ENCODE measurements around the gene AHSP.
"Not testable (repeated sequence)": the region's sequence is repeated elsewhere in the genome, so short reads cannot be mapped to it uniquely, and the experiment has no call there.

Gene AHSP

GRCh38 chr16:31508706-31509195 lies 18.9 kb upstream of the AHSP start:
- Mint-ChIP-seq H3K27ac (peak overlapping the region; percentile 97), H3K36me3 (no peaks in the 10 kb centered on the region), H3K9me3 (ENCODE audit: low read depth) (no peaks in the 10 kb centered on the region), H3K27me3 (no peaks in the 10 kb centered on the region), H3K4me1 (ENCODE audit: low read depth) (peaks cover 43% of the 10 kb centered on the region), H3K4me3 (peak overlapping the region; percentile 95)

GRCh38 chr16:31513126-31513525 lies 14.6 kb upstream of the AHSP start:
- Mint-ChIP-seq H3K4me3 (no peak overlapping the region), H3K27me3 (no peaks in the 10 kb centered on the region), H3K4me1 (ENCODE audit: low read depth) (peaks cover 17% of the 10 kb centered on the region), H3K27ac (no peak overlapping the region), H3K9me3 (ENCODE audit: low read depth) (no peaks in the 10 kb centered on the region), H3K36me3 (no peaks in the 10 kb centered on the region)

GRCh38 chr16:31513884-31514283 lies 13.8 kb upstream of the AHSP start:
- Mint-ChIP-seq H3K27ac (no peak overlapping the region), H3K36me3 (no peaks in the 10 kb centered on the region), H3K9me3 (ENCODE audit: low read depth) (no peaks in the 10 kb centered on the region), H3K27me3 (no peaks in the 10 kb centered on the region), H3K4me1 (ENCODE audit: low read depth) (peaks cover 12% of the 10 kb centered on the region), H3K4me3 (no peak overlapping the region)

GRCh38 chr16:31517800-31518402 lies 9.8 kb upstream of the AHSP start:
- Mint-ChIP-seq H3K27ac (no peak overlapping the region), H3K27me3 (no peaks in the 10 kb centered on the region), H3K4me1 (ENCODE audit: low read depth) (no peaks in the 10 kb centered on the region), H3K9me3 (ENCODE audit: low read depth) (no peaks in the 10 kb centered on the region), H3K4me3 (no peak overlapping the region), H3K36me3 (no peaks in the 10 kb centered on the region)

GRCh38 chr16:31519759-31520431 lies 7.8 kb upstream of the AHSP start:
- no peaks in the 10 kb centered on the region for H3K9me3 Mint-ChIP-seq (ENCODE audit: low read depth)
- H3K36me3 Mint-ChIP-seq: no peaks in the 10 kb centered on the region
- H3K27ac Mint-ChIP-seq: no peak overlapping the region
- no peaks in the 10 kb centered on the region for H3K4me1 Mint-ChIP-seq (ENCODE audit: low read depth)
- no peak overlapping the region for H3K4me3 Mint-ChIP-seq
- H3K27me3 Mint-ChIP-seq: no peaks in the 10 kb centered on the region

GRCh38 chr16:31521368-31521767 lies 6.3 kb upstream of the AHSP start:
- H3K4me1 Mint-ChIP-seq (ENCODE audit: low read depth): no peaks in the 10 kb centered on the region
- H3K27ac Mint-ChIP-seq: no peak overlapping the region
- no peaks in the 10 kb centered on the region for H3K9me3 Mint-ChIP-seq (ENCODE audit: low read depth)
- H3K4me3 Mint-ChIP-seq: no peak overlapping the region
- no peaks in the 10 kb centered on the region for H3K27me3 Mint-ChIP-seq
- no peaks in the 10 kb centered on the region for H3K36me3 Mint-ChIP-seq

- Mint-ChIP-seq H3K36me3 (no peaks in the 10 kb centered on the region), H3K4me3 (no peak overlapping the region), H3K4me1 (ENCODE audit: low read depth) (no peaks in the 10 kb centered on the region), H3K27me3 (no peaks in the 10 kb centered on the region), H3K27ac (no peak overlapping the region), H3K9me3 (ENCODE audit: low read depth) (no peaks in the 10 kb centered on the region)
These were observed 5.6 kb upstream of the AHSP start for GRCh38 chr16:31522071-31522470.

- not testable (repeated sequence) for H3K9me3 Mint-ChIP-seq (ENCODE audit: low read depth); H3K27ac Mint-ChIP-seq; H3K36me3 Mint-ChIP-seq; H3K4me1 Mint-ChIP-seq (ENCODE audit: low read depth); H3K4me3 Mint-ChIP-seq; H3K27me3 Mint-ChIP-seq
These were observed 3.9 kb upstream of the AHSP start for GRCh38 chr16:31523768-31524167.

- no peak overlapping the region for H3K27ac Mint-ChIP-seq
- no peak overlapping the region for H3K4me3 Mint-ChIP-seq
- H3K36me3 Mint-ChIP-seq: no peaks in the 10 kb centered on the region
- H3K27me3 Mint-ChIP-seq: peaks cover 10% of the 10 kb centered on the region
- H3K9me3 Mint-ChIP-seq (ENCODE audit: low read depth): no peaks in the 10 kb centered on the region
- peaks cover 11% of the 10 kb centered on the region for H3K4me1 Mint-ChIP-seq (ENCODE audit: low read depth)
These were observed 2.6 kb upstream of the AHSP start for GRCh38 chr16:31525113-31525512.

- Mint-ChIP-seq H3K9me3 (ENCODE audit: low read depth) (no peaks in the 10 kb centered on the region), H3K4me3 (peak overlapping the region; percentile 65), H3K36me3 (no peaks in the 10 kb centered on the region), H3K4me1 (ENCODE audit: low read depth) (peaks cover 11% of the 10 kb centered on the region), H3K27me3 (peaks cover 10% of the 10 kb centered on the region), H3K27ac (no peak overlapping the region)
These were observed 915 bp downstream of the AHSP start for GRCh38 chr16:31528523-31529107.

GRCh38 chr16:31529108-31529936 lies 1.6 kb downstream of the AHSP start:
- peaks cover 14% of the 10 kb centered on the region for H3K27me3 Mint-ChIP-seq
- no peaks in the 10 kb centered on the region for H3K9me3 Mint-ChIP-seq (ENCODE audit: low read depth)
- no peaks in the 10 kb centered on the region for H3K36me3 Mint-ChIP-seq
- peak overlapping the region; percentile 60 for H3K4me3 Mint-ChIP-seq
- H3K4me1 Mint-ChIP-seq (ENCODE audit: low read depth): peaks cover 11% of the 10 kb centered on the region
- H3K27ac Mint-ChIP-seq: no peak overlapping the region

GRCh38 chr16:31529937-31530312 lies 2.2 kb downstream of the AHSP start:
- no peaks in the 10 kb centered on the region for H3K36me3 Mint-ChIP-seq
- H3K27ac Mint-ChIP-seq: no peak overlapping the region
- H3K27me3 Mint-ChIP-seq: peaks cover 14% of the 10 kb centered on the region
- peak overlapping the region; percentile 42 for H3K4me3 Mint-ChIP-seq
- H3K4me1 Mint-ChIP-seq (ENCODE audit: low read depth): peaks cover 11% of the 10 kb centered on the region
- no peaks in the 10 kb centered on the region for H3K9me3 Mint-ChIP-seq (ENCODE audit: low read depth)

GRCh38 chr16:31530405-31530804 lies 2.7 kb downstream of the AHSP start:
- no peaks in the 10 kb centered on the region for H3K36me3 Mint-ChIP-seq
- H3K27me3 Mint-ChIP-seq: peaks cover 14% of the 10 kb centered on the region
- H3K4me3 Mint-ChIP-seq: no peak overlapping the region
- peaks cover 11% of the 10 kb centered on the region for H3K4me1 Mint-ChIP-seq (ENCODE audit: low read depth)
- no peak overlapping the region for H3K27ac Mint-ChIP-seq
- H3K9me3 Mint-ChIP-seq (ENCODE audit: low read depth): no peaks in the 10 kb centered on the region

GRCh38 chr16:31531096-31531495 lies 3.4 kb downstream of the AHSP start:
- Mint-ChIP-seq H3K36me3 (no peaks in the 10 kb centered on the region), H3K9me3 (ENCODE audit: low read depth) (no peaks in the 10 kb centered on the region), H3K4me3 (no peak overlapping the region), H3K4me1 (ENCODE audit: low read depth) (peaks cover 11% of the 10 kb centered on the region), H3K27ac (no peak overlapping the region), H3K27me3 (peaks cover 18% of the 10 kb centered on the region)

- no peaks in the 10 kb centered on the region for H3K9me3 Mint-ChIP-seq (ENCODE audit: low read depth)
- no peak overlapping the region for H3K27ac Mint-ChIP-seq
- H3K4me1 Mint-ChIP-seq (ENCODE audit: low read depth): peaks cover 11% of the 10 kb centered on the region
- H3K27me3 Mint-ChIP-seq: peaks cover 21% of the 10 kb centered on the region
- no peak overlapping the region for H3K4me3 Mint-ChIP-seq
- no peaks in the 10 kb centered on the region for H3K36me3 Mint-ChIP-seq
These were observed 4.4 kb downstream of the AHSP start for GRCh38 chr16:31532120-31532519.
